Stimulated activated CD4-positive, alpha-beta T cell treated with anti-CD3 and anti-CD28 coated beads, Interleukin-12 subunit alpha, Interleukin-12 subunit beta, amount 100 ng/mL, for 4 hours (primary cell): ENCODE results near the gene MT1A.
"Not testable (repeated sequence)": the region's sequence is repeated elsewhere in the genome, so short reads cannot be mapped to it uniquely, and the experiment has no call there.

Source experiments
- DNase-seq: peaks from one replicate; pipeline ENCODE4 v3.0.0-alpha.2; 2020

The MT1A gene

DNA sequence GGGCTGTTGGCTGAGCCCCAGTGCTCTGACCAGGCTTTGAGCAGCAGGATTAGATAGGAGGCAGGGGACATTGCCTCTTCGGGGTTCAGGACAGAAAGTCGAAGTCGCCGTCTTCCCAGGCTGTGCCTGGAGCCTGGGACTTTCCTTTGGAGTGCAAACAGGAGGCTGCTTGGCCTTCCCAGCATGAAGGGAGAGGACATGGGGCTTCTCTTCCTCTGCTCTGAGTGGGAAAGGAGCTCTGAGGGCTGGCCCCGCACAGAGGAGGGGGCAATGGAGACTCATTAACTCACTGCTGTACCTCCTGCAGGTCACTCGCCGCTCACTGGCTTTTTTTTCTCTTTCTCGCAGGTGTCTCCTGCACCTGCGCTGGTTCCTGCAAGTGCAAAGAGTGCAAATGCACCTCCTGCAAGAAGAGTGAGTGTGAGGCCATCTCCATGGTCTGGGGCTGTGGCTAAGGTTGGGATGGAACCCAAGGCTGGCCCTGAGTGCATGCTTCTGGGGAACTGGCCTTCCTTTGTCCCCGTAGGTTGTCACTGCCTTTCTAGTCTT is 19.9 kb downstream of the MT1A start:
- no peak for DNase-seq

DNA sequence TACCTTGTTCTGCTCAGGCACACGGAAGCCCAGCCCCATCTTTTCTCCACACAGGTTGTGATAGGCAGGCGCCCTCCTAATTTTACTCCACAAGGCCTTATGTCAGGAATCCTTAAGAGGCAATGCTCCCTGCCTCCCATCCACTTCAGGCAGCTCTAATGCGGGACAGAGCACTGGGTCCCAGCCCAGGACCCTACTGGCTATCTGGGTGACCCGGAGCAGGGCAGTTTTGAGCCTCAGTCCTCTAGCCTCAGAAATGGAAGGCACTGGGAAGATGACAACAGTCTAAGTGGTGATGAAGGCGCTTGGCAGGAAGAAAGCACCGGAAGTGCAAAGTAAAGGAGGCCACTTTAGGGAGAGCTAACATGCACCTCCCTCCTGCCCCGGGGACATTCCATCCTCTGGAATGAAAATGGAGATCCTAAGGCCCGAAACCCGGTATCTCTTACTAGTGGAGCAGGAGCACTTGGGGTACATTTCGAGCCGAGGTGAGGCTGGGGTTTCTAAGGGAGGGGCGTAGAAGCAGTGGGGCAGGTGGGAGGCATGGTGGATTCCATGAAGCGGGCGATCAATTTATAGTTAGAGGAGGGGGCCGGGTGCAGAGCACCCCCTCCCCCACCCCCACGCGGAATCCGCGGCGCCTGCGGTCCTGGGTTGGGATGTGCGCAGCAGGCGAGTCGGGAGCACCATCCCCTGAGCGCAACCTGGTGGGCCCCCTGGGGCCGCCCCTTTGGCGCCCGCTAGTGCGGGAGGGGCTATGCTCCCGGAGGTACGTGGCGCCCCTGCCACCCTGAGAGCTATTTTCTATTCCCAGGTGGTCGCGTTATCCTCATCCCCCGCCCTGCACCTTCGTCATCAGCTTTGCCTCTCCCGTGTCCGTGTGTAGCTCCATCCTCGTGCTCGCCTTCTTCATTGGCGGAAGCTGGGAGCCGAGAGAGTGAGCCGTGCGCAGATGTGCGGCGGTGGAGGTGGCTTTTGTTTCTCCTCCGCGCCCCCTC is 24.2 kb downstream of the MT1A start:
- peak; percentile 36 for DNase-seq

GRCh38 chr16:56664506-56664905 is 26.0 kb downstream of the MT1A start:
- DNase-seq, result no peak

DNA sequence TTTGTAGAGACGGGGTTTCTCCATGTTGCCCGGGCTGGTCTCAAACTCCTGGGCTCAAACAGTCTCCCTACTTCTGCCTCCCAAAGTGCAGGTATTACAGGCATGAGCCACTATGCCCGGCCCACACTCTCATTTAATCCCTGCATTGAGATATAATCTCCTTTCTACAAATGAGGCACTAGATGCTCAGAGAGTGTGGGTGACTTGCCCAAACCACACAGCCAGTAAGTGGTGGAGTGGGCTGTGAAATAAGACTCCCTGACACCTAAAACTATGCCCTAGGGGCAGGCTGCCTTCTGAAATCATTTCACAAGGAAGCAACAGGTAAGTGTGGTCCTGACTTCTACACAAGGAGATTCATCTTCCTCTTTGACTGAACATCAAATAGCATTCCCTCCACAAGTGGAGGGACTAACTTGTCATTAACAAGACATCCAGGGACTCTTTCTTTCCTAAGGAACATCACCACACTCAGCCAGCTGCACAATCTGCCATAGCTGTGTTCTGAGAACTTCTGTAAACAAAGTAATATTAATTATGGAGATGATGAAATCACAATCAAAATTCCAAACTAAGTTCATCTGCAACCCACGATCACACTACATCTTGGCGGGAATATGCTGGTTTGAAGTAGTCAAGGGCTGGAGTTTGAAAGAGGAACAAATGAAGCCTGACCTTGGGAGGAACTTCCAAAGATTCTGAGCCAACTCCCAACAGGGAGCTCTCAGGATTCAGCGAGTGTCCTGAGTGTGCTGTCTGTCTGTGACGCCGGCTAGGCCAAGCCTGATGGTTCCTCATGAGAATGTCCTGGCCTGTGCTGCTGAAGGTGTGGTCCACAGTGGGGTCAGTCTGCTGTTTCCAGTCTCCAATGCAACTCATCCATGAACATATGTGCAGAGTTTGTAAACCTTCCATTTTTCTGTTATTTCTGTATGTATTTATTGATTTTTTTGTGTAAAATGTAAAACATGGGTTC is 27.1 kb downstream of the MT1A start:
- not testable (repeated sequence) for DNase-seq

GRCh38 chr16:56667581-56668571 is 29.4 kb downstream of the MT1A start, which contains the start of gene MT1G:
Gene MT1G, minus strand, starts transcription at chr16:56668065. Its CDS starts 72 bp downstream, at chr16:56667993.
- no peak for DNase-seq

- no peak for DNase-seq
Observed at GRCh38 chr16:56669005-56669839, 30.8 kb downstream of the MT1A start, which contains the start of gene MT1H. Gene MT1H, plus strand, starts transcription at chr16:56669814. Its CDS starts 71 bp downstream, at chr16:56669885.

DNA sequence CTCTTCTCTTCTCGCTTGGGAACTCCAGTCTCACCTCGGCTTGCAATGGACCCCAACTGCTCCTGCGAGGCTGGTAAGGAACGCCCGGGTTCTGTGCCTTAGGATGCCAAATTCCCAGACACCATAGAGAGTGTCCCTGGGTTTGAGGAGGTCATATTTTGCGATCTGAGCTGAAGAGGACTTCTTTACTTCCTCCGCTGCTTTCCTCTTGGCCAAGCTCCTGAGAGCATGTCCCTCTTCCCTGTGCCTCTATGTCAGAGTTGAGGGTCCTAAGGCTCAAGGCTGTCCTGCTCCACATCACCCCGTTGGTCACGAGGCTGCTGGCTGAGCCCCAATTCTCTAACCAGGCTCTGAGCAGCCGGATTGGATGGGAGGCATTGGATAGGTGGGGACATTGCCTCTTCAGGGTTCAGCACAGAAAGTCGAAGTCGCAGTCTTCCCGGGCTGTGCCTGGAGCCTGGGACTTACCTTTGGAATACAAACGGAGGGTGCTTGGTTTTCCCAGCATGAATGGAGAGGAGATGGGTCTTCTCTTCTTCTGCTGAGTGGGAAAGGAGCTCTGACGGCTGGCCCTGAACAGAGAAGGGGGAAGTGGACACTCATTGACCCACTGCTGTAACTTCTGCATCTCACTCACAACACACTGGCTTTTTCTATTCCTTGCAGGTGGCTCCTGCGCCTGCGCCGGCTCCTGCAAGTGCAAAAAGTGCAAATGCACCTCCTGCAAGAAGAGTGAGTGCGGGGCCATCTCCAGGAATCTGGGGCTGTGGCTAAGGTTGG is 31.6 kb downstream of the MT1A start:
- no peak for DNase-seq

- no peak for DNase-seq
Observed at GRCh38 chr16:56670620-56670934, 32.1 kb downstream of the MT1A start.

DNA sequence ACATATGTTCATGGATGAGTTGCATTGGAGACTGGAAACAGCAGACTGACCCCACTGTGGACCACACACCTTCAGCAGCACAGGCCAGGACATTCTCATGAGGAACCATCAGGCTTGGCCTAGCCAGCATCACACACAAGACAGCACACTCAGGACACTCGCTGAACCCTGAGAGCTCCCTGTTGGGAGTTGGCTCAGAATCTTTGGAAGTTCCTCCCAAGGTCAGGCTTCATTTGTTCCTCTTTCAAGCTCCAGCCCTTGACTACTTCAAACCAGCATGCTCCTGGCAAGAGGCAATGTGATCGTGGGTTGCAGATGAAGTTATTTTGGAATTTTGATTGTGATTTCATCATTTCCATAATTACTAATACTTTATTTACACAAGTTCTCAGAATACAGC is 33.2 kb downstream of the MT1A start:
- not testable (repeated sequence) for DNase-seq

- DNase-seq, result not testable (repeated sequence)
Observed at GRCh38 chr16:56672171-56672570, 33.7 kb downstream of the MT1A start.

DNA sequence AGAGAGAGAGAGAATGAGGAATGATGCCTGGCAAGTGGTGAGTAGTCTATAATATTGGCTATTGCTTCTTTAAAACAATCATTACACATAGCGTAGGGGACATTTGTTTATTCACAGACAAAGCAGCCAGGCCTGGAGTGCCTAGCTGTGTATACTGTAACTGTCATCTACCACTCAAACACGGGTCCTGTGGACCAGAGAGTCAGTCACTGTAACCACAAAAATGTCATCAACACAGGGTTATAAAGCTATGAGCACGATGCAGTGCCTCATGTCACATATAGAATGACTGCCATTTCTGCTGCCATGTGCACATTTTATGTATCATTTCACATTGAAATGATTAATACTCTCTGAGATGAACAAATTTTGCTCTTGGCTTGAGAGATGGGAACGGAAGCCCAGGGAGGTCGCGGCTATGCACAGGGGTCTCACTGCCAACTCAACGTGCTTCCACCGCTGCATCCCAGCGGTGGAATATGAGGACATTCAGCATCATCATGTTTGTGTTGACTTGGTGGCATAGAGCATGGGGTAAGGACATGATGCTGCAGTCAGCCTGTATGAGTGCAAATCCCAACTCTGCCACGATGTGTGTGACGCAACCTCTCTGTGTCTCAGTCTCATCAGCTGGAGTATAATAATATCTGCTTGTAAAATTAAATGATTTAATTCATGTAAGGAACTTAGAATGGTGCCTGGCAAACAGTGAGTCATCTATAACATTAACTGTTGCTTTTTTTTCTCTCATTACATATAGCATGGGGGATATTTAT is 34.5 kb downstream of the MT1A start:
- no peak for DNase-seq

DNA sequence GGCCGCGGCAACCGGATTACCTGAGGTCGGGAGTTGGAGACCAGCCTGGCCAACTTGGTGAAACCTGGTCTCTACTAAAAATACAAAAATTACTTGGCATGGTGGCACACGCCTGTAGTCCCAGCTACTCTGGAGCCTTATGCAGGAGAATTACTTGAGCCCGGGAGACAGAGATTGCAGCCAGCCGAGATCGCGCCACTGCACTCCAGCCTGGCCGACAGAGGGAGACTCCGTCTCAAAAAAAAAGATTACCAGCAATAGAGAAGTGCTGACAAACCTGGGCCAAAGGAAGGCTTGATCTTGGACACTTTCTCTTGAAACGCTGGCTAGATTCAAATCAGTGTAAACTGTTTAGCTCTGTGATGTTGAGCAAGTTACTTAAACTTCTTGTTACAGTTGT is 35.5 kb downstream of the MT1A start:
- DNase-seq, result no peak

- DNase-seq, result not testable (repeated sequence)
Observed at GRCh38 chr16:56674570-56674969, 36.1 kb downstream of the MT1A start.

GRCh38 chr16:56675685-56676210 is 37.3 kb downstream of the MT1A start:
- peak; percentile 44 for DNase-seq

DNA sequence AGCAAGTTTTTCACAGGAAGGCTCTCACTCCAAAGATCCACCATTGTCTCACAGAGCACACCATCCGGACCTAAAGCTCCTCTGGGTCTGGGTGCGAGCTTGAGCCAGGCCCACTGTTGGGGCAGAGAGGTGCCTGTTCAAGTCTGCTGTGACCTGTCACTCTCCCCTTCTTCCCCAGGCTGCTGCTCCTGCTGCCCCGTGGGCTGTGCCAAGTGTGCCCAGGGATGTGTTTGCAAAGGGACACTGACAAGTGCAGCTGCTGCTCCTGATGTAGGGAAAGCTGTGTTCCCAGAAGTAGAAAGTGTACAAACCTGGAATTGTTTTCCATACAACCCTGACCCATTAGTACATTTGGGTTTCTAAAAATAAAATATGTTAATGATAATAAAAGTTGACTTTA is 39.0 kb downstream of the MT1A start:
- DNase-seq, result no peak

DNA sequence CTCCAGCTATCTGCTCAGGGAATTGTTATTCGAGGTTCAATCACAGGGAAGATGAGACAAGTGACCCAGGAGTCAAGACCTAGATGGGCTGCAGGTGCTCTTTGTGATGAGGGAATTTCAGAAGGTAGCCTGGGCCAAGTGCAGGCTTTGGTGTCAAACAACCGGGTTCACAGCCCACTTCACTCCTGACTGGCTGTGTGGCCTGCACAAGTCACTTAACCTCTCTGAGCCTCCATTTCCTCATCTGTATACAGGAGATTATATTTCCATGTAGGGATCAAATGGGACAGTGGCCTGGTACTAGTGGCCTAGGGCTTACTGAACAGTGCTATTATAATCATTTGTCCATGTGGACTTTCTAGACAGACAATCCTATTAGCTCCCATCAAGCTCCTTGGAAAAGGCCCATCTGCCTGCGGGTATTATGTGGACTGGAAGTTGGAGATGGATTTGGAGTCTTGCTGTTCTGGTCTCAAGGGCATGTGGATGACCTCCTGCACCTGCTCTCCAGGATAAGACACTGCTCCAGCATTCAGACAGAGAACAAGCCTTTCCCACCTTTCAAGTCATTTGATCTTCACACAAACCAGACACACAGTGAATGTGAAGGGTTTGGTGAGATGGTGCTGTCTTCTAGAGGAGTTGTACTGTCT is 40.7 kb downstream of the MT1A start:
- no peak for DNase-seq

DNA sequence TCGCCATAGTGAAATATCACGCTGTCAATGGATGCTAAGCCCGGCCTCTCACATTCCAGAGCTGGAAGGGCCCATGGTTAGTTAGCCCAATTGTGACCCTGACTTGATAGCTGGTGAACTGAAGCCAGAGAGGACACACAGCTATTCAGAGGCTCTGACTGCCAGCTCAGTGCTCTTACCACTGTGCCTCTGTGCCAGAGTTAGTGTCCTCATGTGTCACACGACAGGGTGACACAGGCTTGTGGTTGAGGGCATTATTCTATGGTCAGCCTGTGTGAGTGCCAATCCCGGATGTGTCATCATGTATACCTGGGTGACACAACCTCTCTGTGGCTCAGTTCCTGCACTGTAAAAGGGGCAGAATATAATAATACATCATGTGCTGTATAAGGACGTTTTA is 41.4 kb downstream of the MT1A start:
- DNase-seq, result no peak
